ENCODE results near the gene LVRN.

LVRN gene

DNA sequence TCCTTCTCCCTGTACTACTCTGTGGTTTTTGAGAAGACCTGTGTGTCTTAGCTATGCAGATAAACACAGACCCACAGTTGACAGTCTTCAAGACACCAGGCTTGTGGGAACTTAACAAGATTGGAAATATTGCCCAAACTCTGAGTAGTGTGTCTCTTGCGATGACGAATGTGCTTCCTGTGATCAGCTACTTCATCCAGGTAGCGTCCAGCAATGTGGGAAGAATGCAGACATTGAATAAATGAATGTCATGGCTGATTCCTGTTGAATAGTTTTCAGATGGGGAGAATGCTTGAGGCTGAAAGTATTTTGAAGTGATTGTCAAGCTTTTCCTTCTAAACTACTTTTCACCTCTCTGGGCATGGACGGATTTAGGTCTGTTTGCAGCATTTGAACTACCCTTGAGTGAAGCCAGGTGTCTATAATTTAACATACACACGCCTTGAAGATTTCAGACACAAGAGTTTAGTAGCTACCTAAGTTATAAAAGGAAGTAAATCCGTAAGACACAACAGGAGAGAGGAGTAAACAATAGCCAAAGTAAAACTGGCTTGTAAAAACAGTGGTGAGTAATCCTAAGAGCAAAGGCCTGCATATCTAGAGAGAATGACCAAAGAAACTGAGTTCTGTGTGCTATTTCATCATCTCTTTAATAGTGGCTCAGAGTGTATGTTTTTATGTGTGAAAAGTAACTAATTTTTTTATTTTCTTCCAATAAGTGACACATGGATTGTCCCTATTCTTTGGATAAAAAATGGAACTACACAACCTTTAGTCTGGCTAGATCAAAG lies 40.0 kb downstream of the LVRN start:
- TF ChIP-seq, protein P1, sequence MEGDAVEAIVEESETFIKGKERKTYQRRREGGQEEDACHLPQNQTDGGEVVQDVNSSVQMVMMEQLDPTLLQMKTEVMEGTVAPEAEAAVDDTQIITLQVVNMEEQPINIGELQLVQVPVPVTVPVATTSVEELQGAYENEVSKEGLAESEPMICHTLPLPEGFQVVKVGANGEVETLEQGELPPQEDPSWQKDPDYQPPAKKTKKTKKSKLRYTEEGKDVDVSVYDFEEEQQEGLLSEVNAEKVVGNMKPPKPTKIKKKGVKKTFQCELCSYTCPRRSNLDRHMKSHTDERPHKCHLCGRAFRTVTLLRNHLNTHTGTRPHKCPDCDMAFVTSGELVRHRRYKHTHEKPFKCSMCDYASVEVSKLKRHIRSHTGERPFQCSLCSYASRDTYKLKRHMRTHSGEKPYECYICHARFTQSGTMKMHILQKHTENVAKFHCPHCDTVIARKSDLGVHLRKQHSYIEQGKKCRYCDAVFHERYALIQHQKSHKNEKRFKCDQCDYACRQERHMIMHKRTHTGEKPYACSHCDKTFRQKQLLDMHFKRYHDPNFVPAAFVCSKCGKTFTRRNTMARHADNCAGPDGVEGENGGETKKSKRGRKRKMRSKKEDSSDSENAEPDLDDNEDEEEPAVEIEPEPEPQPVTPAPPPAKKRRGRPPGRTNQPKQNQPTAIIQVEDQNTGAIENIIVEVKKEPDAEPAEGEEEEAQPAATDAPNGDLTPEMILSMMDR (IDR thresholded peaks at IDR 0.05), result no peak
- no peak for TF ChIP-seq ZFX (IDR thresholded peaks at IDR 0.05; ENCODE audit: borderline replicate concordance)
- no peak overlapping the region for H3K27ac ChIP-seq

DNA sequence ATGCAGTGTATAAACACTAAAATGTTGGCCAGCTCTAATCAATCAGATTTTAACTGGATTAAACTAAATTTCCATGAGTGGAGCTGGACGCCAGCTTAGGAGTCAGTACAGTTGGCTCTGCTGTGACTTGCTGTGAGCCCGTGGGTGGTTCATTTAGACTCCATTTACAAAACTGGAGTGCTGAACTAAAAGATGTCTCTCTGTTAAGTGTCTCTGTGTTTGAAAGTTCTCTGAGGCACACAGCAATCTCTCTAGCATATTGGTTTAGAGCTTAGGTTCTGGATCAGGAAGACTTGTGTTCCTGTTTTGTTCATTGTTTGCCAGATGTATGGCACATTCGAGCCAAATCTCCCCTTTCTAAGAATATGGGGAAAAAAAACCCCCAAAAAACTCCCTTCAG lies 42.0 kb downstream of the LVRN start:
- TF ChIP-seq, protein P1 (IDR thresholded peaks at IDR 0.05), result no peak
- TF ChIP-seq ZFX (IDR thresholded peaks at IDR 0.05; ENCODE audit: borderline replicate concordance), result no peak
- no peak overlapping the region for H3K27ac ChIP-seq

DNA sequence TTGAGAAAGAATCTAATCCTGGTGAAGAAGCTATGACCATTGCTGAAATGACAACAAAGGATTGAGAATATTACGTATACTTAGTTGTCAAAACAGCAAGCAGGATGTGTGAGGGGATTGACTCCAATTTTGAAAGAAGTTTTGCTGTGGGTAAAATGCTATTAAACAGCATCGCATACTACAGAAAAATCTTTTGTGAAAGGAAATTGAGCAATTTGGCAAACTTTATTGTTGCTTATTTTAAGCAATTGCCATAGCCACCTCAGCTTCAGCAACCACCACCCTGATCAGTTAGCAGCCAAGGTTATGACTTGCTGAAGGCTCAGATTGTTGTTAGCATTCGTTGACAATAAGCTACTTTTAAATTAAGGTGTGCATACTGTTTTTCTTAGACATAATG lies 47.5 kb downstream of the LVRN start:
- H3K27ac ChIP-seq, result no peak overlapping the region
- TF ChIP-seq ZFX (IDR thresholded peaks at IDR 0.05; ENCODE audit: borderline replicate concordance), result no peak
- TF ChIP-seq, protein P1 (IDR thresholded peaks at IDR 0.05), result no peak

GRCh38 chr5:116011046-116011445 lies 48.8 kb downstream of the LVRN start:
- H3K27ac ChIP-seq, result no peak overlapping the region
- no peak for TF ChIP-seq ZFX (IDR thresholded peaks at IDR 0.05; ENCODE audit: borderline replicate concordance)
- TF ChIP-seq, protein P1 (IDR thresholded peaks at IDR 0.05), result no peak

DNA sequence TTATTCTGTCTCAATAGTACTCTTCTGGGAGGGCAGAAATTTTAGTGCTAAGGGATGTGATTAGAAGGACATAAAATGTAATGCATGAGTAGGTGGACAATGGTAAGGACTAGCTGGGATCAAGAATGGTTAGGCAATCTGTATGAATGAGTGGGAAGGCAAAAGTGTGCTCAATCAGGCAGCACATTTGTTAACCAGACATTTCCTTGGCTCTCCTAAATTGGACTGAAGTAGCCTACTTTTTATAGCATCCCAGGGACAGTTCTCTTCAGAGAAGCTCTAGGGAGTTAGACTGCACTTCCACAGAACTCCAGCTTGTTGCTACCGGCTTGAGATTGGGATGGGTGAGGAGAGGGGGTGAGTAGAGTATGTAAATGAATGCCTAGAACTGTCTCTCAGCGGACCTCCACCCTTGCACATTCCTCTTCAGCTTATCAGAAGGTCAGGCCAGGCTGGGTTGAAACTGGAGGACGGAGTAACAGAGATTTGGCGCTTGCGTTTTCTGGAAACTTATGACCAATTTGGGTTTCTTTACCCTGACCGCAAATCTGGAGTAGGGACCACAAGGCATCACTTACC lies 51.0 kb downstream of the LVRN start:
- TF ChIP-seq, protein P1 (IDR thresholded peaks at IDR 0.05), result no peak
- TF ChIP-seq ZFX (IDR thresholded peaks at IDR 0.05; ENCODE audit: borderline replicate concordance), result no peak
- no peak overlapping the region for H3K27ac ChIP-seq

DNA sequence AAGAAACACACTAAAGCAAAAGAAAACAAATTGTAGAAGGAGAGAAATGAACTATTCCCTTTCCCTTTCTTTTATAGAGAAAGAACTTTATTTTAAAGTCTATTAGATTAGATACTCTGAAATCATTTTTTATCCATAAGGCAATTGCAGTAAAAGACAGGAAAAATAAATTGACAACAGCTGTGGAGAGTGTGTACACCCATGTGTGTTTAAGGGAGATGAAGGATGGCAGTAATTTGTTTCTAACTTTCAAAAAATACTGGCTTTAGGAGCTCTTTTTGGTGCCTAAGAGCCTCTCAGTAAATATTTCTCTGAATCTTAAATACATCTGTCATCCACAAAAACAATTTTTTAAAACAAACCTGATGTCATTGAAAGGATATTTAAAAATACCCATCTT lies 51.7 kb downstream of the LVRN start:
- no peak for TF ChIP-seq ZFX (IDR thresholded peaks at IDR 0.05; ENCODE audit: borderline replicate concordance)
- TF ChIP-seq, protein P1 (IDR thresholded peaks at IDR 0.05), result no peak
- H3K27ac ChIP-seq, result no peak overlapping the region

DNA sequence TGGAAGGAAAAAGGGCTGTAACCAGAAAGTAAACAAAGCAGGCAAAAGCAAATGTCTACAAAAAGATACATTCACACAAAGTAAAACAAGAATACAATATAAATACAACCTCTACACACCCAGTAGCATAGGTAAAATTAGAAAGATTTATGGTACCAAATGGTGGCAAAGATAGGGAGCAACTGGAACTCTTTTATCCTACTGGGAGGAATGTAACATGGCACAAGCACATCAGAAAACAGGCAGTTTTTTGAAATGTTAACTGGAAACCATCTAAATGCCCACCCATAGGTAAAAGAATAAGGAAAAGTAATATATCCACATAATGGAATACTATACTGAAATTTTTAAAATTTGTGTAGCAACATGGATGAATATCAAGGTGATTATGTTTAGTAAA lies 61.3 kb downstream of the LVRN start:
- peak overlapping the region; percentile 64 for H3K27ac ChIP-seq
- TF ChIP-seq, protein P1 (IDR thresholded peaks at IDR 0.05), result no peak
- no peak for TF ChIP-seq ZFX (IDR thresholded peaks at IDR 0.05; ENCODE audit: borderline replicate concordance)
